RPMI7951 (cell line): ENCODE results near the gene RALGAPA1. TPM values are rescaled to one million over a fixed set of nuclear protein-coding genes. Genes with fewer than 3 reads are reported as not detected.
"Not testable (repeated sequence)": the region's sequence is repeated elsewhere in the genome, so short reads cannot be mapped to it uniquely, and the experiment has no call there.

Experiments used
- DNase-seq: peaks from one replicate; pipeline ENCODE4 v3.0.0-alpha.2; 2012; ENCODE audit warnings: low read depth
- total RNA-seq: library from RNA; depleted of rRNA; stranded (reverse); fragments of >200 nt; shearing (Covaris generic); gene quantifications from 2 replicates; pipeline ENCODE4 v1.2.3, GENCODE V29; 2014

RALGAPA1 gene
- total RNA-seq, 1 experiment from 2014 or later, result 16.0 TPM

GRCh38 chr14:35821564-35822411 is 12.7 kb upstream of the RALGAPA1 start:
- peak; percentile 48 for DNase-seq

- DNase-seq, result no peak
Observed at GRCh38 chr14:35819591-35820540, 10.8 kb upstream of the RALGAPA1 start.

GRCh38 chr14:35818346-35819115 is 9.4 kb upstream of the RALGAPA1 start:
- peak; percentile 46 for DNase-seq

GRCh38 chr14:35814371-35815005 is 5.4 kb upstream of the RALGAPA1 start:
- DNase-seq, result peak; percentile 47

- no peak for DNase-seq
Observed at GRCh38 chr14:35810963-35811362, 1.9 kb upstream of the RALGAPA1 start.

GRCh38 chr14:35809597-35809996 is 502 bp upstream of the RALGAPA1 start:
- no peak for DNase-seq

- no peak for DNase-seq
Observed at GRCh38 chr14:35808076-35808637, 938 bp downstream of the RALGAPA1 start.

GRCh38 chr14:35807131-35807961 is 1.7 kb downstream of the RALGAPA1 start:
- DNase-seq, result no peak

- DNase-seq, result no peak
Observed at GRCh38 chr14:35806006-35806907, 2.8 kb downstream of the RALGAPA1 start.

GRCh38 chr14:35797796-35798195 is 11.3 kb downstream of the RALGAPA1 start:
- DNase-seq, result no peak

GRCh38 chr14:35789651-35790050 is 19.4 kb downstream of the RALGAPA1 start:
- DNase-seq, result peak; percentile 26

- DNase-seq, result no peak
Observed at GRCh38 chr14:35786856-35787255, 22.2 kb downstream of the RALGAPA1 start.

GRCh38 chr14:35783699-35784098 is 25.4 kb downstream of the RALGAPA1 start:
- no peak for DNase-seq

GRCh38 chr14:35779368-35779767 is 29.7 kb downstream of the RALGAPA1 start:
- no peak for DNase-seq

GRCh38 chr14:35777550-35777949 is 31.5 kb downstream of the RALGAPA1 start:
- not testable (repeated sequence) for DNase-seq

GRCh38 chr14:35776823-35777222 is 32.3 kb downstream of the RALGAPA1 start:
- DNase-seq, result no peak

GRCh38 chr14:35776085-35776484 is 33.0 kb downstream of the RALGAPA1 start:
- DNase-seq, result not testable (repeated sequence)

GRCh38 chr14:35766700-35767082 is 42.4 kb downstream of the RALGAPA1 start:
- DNase-seq, result no peak
